Smooth muscle cell (in vitro differentiated cells): ENCODE data around the gene CTXN2. TPM values are rescaled to one million over a fixed set of nuclear protein-coding genes. Genes with fewer than 3 reads are reported as not detected.
A peak's percentile ranks its signal among the peaks of the same experiment; 100 is the strongest.

Source experiments
- DNase-seq: peaks from one replicate; lab custom pipeline; 2025; ENCODE audit not compliant: unreplicated experiment; lab: John Stamatoyannopoulos, UW
- H2AFZ ChIP-seq: fragments of 200-600 bp; sonication (generic); 2 replicates; pipeline ENCODE4 v1.6.0; 2016; ENCODE audit warnings: antibody characterized with exemption, low read depth, mild to moderate bottlenecking
- H3F3A ChIP-seq: fragments of 200-600 bp; sonication (generic); 2 replicates; pipeline ENCODE4 v1.6.0; 2017; ENCODE audit warnings: antibody characterized with exemption, low read depth
- H3K27ac ChIP-seq: fragments of 200-600 bp; sonication (generic); 2 replicates; pipeline ENCODE4 v1.5.1; 2016; ENCODE audit warnings: low read depth, mild to moderate bottlenecking
- H3K27me3 ChIP-seq: fragments of 200-600 bp; sonication (generic); 2 replicates; pipeline ENCODE4 v1.6.1; 2016; ENCODE audit warnings: low read depth, mild to moderate bottlenecking
- H3K36me3 ChIP-seq: fragments of 200-600 bp; sonication (generic); 2 replicates; pipeline ENCODE4 v1.5.1; 2016; ENCODE audit warnings: low read depth
- H3K4me1 ChIP-seq: fragments of 200-600 bp; sonication (generic); 2 replicates; pipeline ENCODE4 v1.5.1; 2016; ENCODE audit warnings: low read depth
- H3K4me2 ChIP-seq: fragments of 200-600 bp; sonication (generic); 2 replicates; pipeline ENCODE4 v1.6.0; 2016; ENCODE audit warnings: mild to moderate bottlenecking
- H3K4me3 ChIP-seq: fragments of 200-600 bp; sonication (generic); 2 replicates; pipeline ENCODE4 v1.5.1; 2016; ENCODE audit warnings: mild to moderate bottlenecking
- H3K79me2 ChIP-seq: fragments of 200-600 bp; sonication (generic); 2 replicates; pipeline ENCODE4 v1.6.0; 2016; ENCODE audit warnings: low read depth, mild to moderate bottlenecking
- H3K9ac ChIP-seq: fragments of 200-600 bp; sonication (generic); 2 replicates; pipeline ENCODE4 v1.6.0; 2016; ENCODE audit warnings: low read depth
- H3K9me3 ChIP-seq: fragments of 200-600 bp; sonication (generic); replicated peaks from 2 replicates; pipeline ENCODE4 v1.5.1; 2016; ENCODE audit warnings: low read depth
- H4K20me1 ChIP-seq: fragments of 200-600 bp; sonication (generic); 2 replicates; pipeline ENCODE4 v1.6.0; 2016; ENCODE audit warnings: low read depth
- WGBS: methylation state at CpG from one replicate; pipeline ENCODE4 v1.1.7; 2016; ENCODE audit warnings: low lambda C conversion rate; 5-methylcytosine and 5-hydroxymethylcytosine counted together
- polyA plus RNA-seq: library from polyadenylated mRNA; unstranded; fragments of >200 nt; fragmentation: Nextera tagmentation; extraction: Ambion mirVana; gene quantifications from 2 replicates; pipeline ENCODE4 v1.2.1, GENCODE V29; 2016
- total RNA-seq: library from RNA; depleted of rRNA; stranded (reverse); fragments of >200 nt; gene quantifications from 2 replicates; pipeline ENCODE4 v1.2.3, GENCODE V29; 2014
- TF ChIP-seq, protein P1 (sequence below): fragments of 200-600 bp; sonication (generic); IDR thresholded peaks from 2 replicates; pipeline ENCODE4 v1.5.1; 2017; ENCODE audit warnings: borderline replicate concordance, mild to moderate bottlenecking, antibody characterized with exemption; ENCODE audit not compliant: insufficient read depth, poor library complexity, severe bottlenecking

CTXN2 gene
- total and polyA plus RNA-seq, 2 experiments from 2014 or later, result not detected

DNA sequence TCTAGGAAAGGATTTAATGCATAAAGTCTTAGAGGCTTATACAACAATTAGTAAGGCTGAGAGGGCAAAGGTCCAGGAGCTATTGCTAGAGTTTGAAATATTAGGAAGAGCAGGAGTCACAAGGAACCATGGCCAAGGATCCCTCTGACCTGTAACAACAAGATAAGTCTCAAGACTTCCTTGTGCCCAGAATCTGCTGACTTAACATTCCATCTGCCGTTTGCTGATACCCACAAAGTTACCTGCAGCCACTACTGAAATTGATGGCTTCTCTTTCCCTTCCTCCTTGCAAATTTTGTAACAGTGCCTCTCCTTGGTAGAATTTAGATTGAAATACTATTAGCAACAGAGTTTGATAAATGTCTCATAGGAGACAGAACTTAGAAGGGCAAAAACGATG lies 8.7 kb upstream of the CTXN2 start:
- TF ChIP-seq, protein P1, sequence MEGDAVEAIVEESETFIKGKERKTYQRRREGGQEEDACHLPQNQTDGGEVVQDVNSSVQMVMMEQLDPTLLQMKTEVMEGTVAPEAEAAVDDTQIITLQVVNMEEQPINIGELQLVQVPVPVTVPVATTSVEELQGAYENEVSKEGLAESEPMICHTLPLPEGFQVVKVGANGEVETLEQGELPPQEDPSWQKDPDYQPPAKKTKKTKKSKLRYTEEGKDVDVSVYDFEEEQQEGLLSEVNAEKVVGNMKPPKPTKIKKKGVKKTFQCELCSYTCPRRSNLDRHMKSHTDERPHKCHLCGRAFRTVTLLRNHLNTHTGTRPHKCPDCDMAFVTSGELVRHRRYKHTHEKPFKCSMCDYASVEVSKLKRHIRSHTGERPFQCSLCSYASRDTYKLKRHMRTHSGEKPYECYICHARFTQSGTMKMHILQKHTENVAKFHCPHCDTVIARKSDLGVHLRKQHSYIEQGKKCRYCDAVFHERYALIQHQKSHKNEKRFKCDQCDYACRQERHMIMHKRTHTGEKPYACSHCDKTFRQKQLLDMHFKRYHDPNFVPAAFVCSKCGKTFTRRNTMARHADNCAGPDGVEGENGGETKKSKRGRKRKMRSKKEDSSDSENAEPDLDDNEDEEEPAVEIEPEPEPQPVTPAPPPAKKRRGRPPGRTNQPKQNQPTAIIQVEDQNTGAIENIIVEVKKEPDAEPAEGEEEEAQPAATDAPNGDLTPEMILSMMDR, result no peak
- DNase-seq, result no peak
- H3K36me3 ChIP-seq, result no peaks in the 10 kb centered on the region
- H3K9me3 ChIP-seq, result no peaks in the 10 kb centered on the region
- no peak overlapping the region for H3K4me2 ChIP-seq
- no peaks in the 10 kb centered on the region for H4K20me1 ChIP-seq
- no peak overlapping the region for H3K9ac ChIP-seq
- WGBS, result 82% methylated on average over 2 of the region's 2 CpGs
- peaks cover 19% of the 10 kb centered on the region for H3K27me3 ChIP-seq
- H3K79me2 ChIP-seq, result no peaks in the 10 kb centered on the region
- H3K4me1 ChIP-seq, result peaks cover 7% of the 10 kb centered on the region
- H3K4me3 ChIP-seq, result no peak overlapping the region
- H3K27ac ChIP-seq, result no peak overlapping the region
- no peaks in the 10 kb centered on the region for H3F3A ChIP-seq
- H2AFZ ChIP-seq, result no peak overlapping the region

DNA sequence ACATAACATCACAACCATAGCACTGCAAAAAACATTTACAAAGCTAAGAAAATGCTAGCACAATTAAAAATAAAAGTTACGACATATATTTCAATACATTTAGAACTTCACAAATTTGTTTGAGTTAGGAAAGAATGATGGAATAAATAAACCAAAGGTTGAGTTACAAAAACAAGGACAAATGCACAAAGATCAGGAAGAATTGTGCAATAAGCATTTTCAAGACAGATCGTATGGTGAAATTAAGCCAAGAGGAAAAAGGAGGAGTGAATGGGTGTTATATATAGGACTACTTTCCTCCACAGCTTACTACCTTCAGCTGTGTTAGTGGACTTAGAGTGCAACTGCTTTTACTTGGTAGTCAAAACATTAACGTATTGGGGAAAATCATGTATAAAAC lies 5.9 kb upstream of the CTXN2 start:
- Histone ChIP-seq H3K27ac (no peak overlapping the region), H3K79me2 (no peaks in the 10 kb centered on the region), H3K9me3 (no peaks in the 10 kb centered on the region), H3K27me3 (peaks cover 3% of the 10 kb centered on the region), H2AFZ (no peak overlapping the region), H3K4me2 (no peak overlapping the region), H3K36me3 (no peaks in the 10 kb centered on the region), H3K4me3 (no peak overlapping the region), H3K9ac (no peak overlapping the region), H3F3A (no peaks in the 10 kb centered on the region), H3K4me1 (no peaks in the 10 kb centered on the region), H4K20me1 (no peaks in the 10 kb centered on the region)
- TF ChIP-seq, protein P1, result no peak
- no peak for DNase-seq
- WGBS, result 91% methylated on average over 3 of the region's 3 CpGs

DNA sequence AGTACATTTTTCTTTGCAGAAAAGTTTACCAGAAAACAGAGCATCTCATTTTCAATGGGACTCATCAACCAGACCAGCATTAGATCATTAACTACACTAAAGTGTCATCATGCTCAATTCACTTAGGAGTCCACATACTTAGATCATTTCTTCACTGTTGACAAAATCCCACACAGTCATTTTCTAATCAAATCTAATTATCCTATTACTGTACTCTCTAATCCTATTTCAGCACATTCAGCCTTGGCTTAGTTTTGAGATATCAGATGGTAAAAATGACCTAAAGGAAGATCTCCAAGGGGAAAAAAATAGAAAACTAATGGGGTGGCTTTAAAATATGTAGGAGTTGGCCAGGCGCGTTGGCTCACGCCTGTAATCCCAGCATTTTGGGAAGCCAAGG lies 5.2 kb upstream of the CTXN2 start:
- Histone ChIP-seq H4K20me1 (no peaks in the 10 kb centered on the region), H3K9ac (no peak overlapping the region), H3K4me2 (no peak overlapping the region), H3F3A (no peaks in the 10 kb centered on the region), H3K79me2 (no peaks in the 10 kb centered on the region), H2AFZ (no peak overlapping the region), H3K4me3 (no peak overlapping the region), H3K27ac (no peak overlapping the region), H3K36me3 (no peaks in the 10 kb centered on the region), H3K27me3 (peaks cover 6% of the 10 kb centered on the region), H3K9me3 (no peaks in the 10 kb centered on the region), H3K4me1 (no peaks in the 10 kb centered on the region)
- TF ChIP-seq, protein P1, result no peak
- 92% methylated on average over 3 of the region's 3 CpGs for WGBS
- DNase-seq, result no peak

DNA sequence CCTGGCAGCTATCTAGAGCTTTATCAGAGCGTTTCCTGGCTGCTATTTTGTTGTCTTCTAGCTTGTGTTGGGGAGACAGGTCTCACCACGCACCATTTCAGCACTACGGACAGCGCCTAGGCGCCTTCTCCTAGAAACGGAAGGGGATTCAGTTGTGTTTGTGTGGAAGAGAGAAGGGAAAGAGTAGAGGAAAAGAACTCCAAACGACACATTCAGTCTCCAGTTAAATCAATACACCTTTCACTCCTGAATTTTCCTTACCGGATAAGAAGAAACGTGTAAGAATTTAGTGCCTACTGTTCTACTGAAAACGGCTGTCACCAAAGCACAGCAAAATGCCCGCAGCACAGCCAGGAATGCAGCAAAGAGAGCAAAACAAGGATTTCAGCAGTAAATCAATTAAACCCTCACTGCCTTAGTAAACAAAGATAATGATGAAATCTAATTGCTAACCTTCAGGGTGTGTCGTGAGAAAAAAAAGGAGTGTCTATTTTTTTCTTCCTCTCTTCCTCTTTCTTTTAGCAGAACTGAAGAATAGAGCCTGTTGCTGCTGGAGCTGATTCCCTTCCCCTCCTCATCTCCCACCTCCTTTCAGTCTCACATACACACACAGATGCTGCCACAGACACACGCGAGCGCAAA lies 412 bp upstream of the CTXN2 start:
- Histone ChIP-seq H3K4me3 (peak overlapping the region; percentile 37), H2AFZ (no peak overlapping the region), H3K27me3 (peaks cover 43% of the 10 kb centered on the region), H3K4me1 (no peaks in the 10 kb centered on the region), H3K36me3 (no peaks in the 10 kb centered on the region), H3K27ac (no peak overlapping the region), H3K79me2 (no peaks in the 10 kb centered on the region), H3K9me3 (no peaks in the 10 kb centered on the region), H3F3A (no peaks in the 10 kb centered on the region), H3K9ac (no peak overlapping the region), H3K4me2 (peak overlapping the region; percentile 81), H4K20me1 (no peaks in the 10 kb centered on the region)
- peak; percentile 30 for DNase-seq
- TF ChIP-seq, protein P1, result no peak
- 9% methylated on average over 15 of the region's 15 CpGs for WGBS
